ENCODE results near the gene ODC1.
A peak's percentile ranks its signal among the peaks of the same experiment; 100 is the strongest.
"Not testable (repeated sequence)": the region's sequence is repeated elsewhere in the genome, so short reads cannot be mapped to it uniquely, and the experiment has no call there.

The ODC1 gene

GRCh38 chr2:10473121-10473756 lies 25.1 kb upstream of the ODC1 start:
- Histone ChIP-seq H3K9me3 (no peaks in the 10 kb centered on the region), H3K36me3 (replicated peaks) (no peaks in the 10 kb centered on the region), H3K4me1 (no peaks in the 10 kb centered on the region), H3K27me3 (ENCODE audit: low read depth) (no peaks in the 10 kb centered on the region), H3K4me3 (no peak overlapping the region)
- DNase-seq (ENCODE audit: low spot score in 2 of 2) = no peak
- in situ Hi-C loops (cut with MboI; ENCODE audit: low sequenced_read_pairs) = no loop called here

GRCh38 chr2:10471955-10472354 lies 23.8 kb upstream of the ODC1 start:
- no peak overlapping the region for H3K4me3 ChIP-seq
- H3K4me1 ChIP-seq = no peaks in the 10 kb centered on the region
- no peaks in the 10 kb centered on the region for H3K27me3 ChIP-seq (ENCODE audit: low read depth)
- no peaks in the 10 kb centered on the region for H3K9me3 ChIP-seq
- no peak for DNase-seq (ENCODE audit: low spot score in 2 of 2)
- no peaks in the 10 kb centered on the region for H3K36me3 ChIP-seq (replicated peaks)
- in situ Hi-C loops (cut with MboI; ENCODE audit: low sequenced_read_pairs) = no loop called here

GRCh38 chr2:10471046-10471571 lies 23.0 kb upstream of the ODC1 start:
- no peaks in the 10 kb centered on the region for H3K27me3 ChIP-seq (ENCODE audit: low read depth)
- no peak overlapping the region for H3K4me3 ChIP-seq
- no peaks in the 10 kb centered on the region for H3K9me3 ChIP-seq
- in situ Hi-C loops (cut with MboI; ENCODE audit: low sequenced_read_pairs) = no loop called here
- DNase-seq (ENCODE audit: low spot score in 2 of 2) = peak in 1 of 2 experiments; percentile 34
- no peaks in the 10 kb centered on the region for H3K36me3 ChIP-seq (replicated peaks)
- no peaks in the 10 kb centered on the region for H3K4me1 ChIP-seq

GRCh38 chr2:10469955-10470608 lies 22.0 kb upstream of the ODC1 start:
- H3K4me3 ChIP-seq = no peak overlapping the region
- no peak for DNase-seq (ENCODE audit: low spot score in 2 of 2)
- H3K36me3 ChIP-seq (replicated peaks) = no peaks in the 10 kb centered on the region
- in situ Hi-C loops (cut with MboI; ENCODE audit: low sequenced_read_pairs) = no loop called here
- no peaks in the 10 kb centered on the region for H3K9me3 ChIP-seq
- no peaks in the 10 kb centered on the region for H3K27me3 ChIP-seq (ENCODE audit: low read depth)
- no peaks in the 10 kb centered on the region for H3K4me1 ChIP-seq

GRCh38 chr2:10469301-10469700 lies 21.2 kb upstream of the ODC1 start:
- in situ Hi-C loops (cut with MboI; ENCODE audit: low sequenced_read_pairs) = no loop called here

DNA sequence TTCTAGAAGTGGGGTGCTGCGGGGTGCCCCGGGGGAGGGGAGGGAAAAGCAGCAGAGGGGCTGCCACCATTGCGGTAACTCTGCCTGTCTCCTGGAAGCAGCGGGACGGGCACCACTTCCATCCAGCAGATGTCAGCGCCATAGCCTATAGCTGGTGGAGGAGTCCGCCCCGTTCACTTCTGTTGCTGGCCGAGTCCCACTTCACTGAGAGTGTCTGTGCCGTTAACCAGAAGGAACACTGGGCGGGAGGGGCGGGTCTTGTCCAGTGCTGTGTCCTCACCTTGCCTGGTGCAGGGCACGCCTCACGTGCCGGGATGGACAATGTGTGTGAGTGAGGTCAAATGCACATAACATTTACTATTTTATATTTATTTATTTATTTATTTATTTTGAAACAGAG lies 19.3 kb upstream of the ODC1 start:
- no peaks in the 10 kb centered on the region for H3K27me3 ChIP-seq (ENCODE audit: low read depth)
- in situ Hi-C loops (cut with MboI; ENCODE audit: low sequenced_read_pairs) = no loop called here
- no peak for DNase-seq (ENCODE audit: low spot score in 2 of 2)
- no peaks in the 10 kb centered on the region for H3K36me3 ChIP-seq (replicated peaks)
- no peaks in the 10 kb centered on the region for H3K4me1 ChIP-seq
- no peak overlapping the region for H3K4me3 ChIP-seq
- no peaks in the 10 kb centered on the region for H3K9me3 ChIP-seq

More at GRCh38 chr2:10469301-10469700, 21.2 kb upstream of the ODC1 start:
- no peaks in the 10 kb centered on the region for H3K9me3 ChIP-seq
- H3K4me3 ChIP-seq = no peak overlapping the region
- DNase-seq (ENCODE audit: low spot score in 2 of 2) = no peak
- no peaks in the 10 kb centered on the region for H3K27me3 ChIP-seq (ENCODE audit: low read depth)
- no peaks in the 10 kb centered on the region for H3K4me1 ChIP-seq
- no peaks in the 10 kb centered on the region for H3K36me3 ChIP-seq (replicated peaks)

DNA sequence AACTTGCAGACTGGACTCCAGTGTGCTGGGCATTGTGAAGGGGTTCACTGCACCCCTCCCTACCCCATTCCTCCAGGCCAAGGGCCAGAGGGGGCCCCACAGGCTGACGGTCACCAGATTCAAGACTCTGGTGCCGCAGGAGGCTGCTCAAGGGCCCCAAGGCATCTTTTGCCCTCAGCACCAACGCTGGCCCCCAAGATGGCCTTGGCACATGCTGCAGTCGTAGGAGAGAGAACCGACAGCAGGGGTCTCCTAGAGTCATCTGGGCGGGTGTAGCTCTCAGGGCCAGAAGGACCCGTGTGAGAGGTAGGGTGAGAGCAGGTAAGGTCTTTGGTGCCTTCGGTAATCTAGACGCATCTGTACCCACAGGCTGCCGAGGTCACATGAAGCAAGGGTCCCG lies 18.7 kb upstream of the ODC1 start:
- in situ Hi-C loops (cut with MboI; ENCODE audit: low sequenced_read_pairs) = no loop called here
- H3K36me3 ChIP-seq (replicated peaks) = no peaks in the 10 kb centered on the region
- H3K9me3 ChIP-seq = no peaks in the 10 kb centered on the region
- H3K4me1 ChIP-seq = no peaks in the 10 kb centered on the region
- no peak for DNase-seq (ENCODE audit: low spot score in 2 of 2)
- H3K4me3 ChIP-seq = no peak overlapping the region
- no peaks in the 10 kb centered on the region for H3K27me3 ChIP-seq (ENCODE audit: low read depth)

- no peaks in the 10 kb centered on the region for H3K9me3 ChIP-seq
- no peaks in the 10 kb centered on the region for H3K27me3 ChIP-seq (ENCODE audit: low read depth)
- in situ Hi-C loops (cut with MboI; ENCODE audit: low sequenced_read_pairs) = no loop called here
- DNase-seq (ENCODE audit: low spot score in 2 of 2) = no peak
- no peaks in the 10 kb centered on the region for H3K4me1 ChIP-seq
- H3K4me3 ChIP-seq = no peak overlapping the region
- H3K36me3 ChIP-seq (replicated peaks) = no peaks in the 10 kb centered on the region
Measured at GRCh38 chr2:10465910-10466309, 17.8 kb upstream of the ODC1 start.

GRCh38 chr2:10462178-10463083 lies 14.3 kb upstream of the ODC1 start:
- H3K27me3 ChIP-seq (ENCODE audit: low read depth) = no peaks in the 10 kb centered on the region

DNA sequence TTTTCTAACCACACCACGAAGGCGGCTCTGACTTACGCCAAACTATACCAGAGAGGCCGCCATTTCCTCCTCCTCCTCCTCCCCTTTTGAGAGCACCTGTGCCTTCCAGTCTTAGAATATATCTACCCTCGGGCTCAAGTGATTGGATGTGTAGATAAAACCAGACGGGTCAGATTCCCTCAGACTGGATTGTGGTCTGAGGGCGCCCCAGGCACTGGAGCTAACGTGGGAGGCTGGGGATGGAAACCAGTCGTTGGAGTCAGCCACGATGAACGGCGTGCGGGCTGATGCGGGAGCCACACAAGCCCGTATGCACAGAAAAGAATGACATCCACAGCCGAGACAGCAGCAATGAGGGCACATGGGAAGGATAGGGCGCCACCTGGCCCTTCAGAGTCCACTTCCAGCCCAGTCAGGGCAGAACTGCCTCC lies 12.3 kb upstream of the ODC1 start:
- no peak for DNase-seq (ENCODE audit: low spot score in 2 of 2)
- in situ Hi-C loops (cut with MboI; ENCODE audit: low sequenced_read_pairs) = no loop called here
- no peaks in the 10 kb centered on the region for H3K27me3 ChIP-seq (ENCODE audit: low read depth)
- no peaks in the 10 kb centered on the region for H3K36me3 ChIP-seq (replicated peaks)
- no peaks in the 10 kb centered on the region for H3K9me3 ChIP-seq
- H3K4me3 ChIP-seq = no peak overlapping the region
- no peaks in the 10 kb centered on the region for H3K4me1 ChIP-seq

More at GRCh38 chr2:10462178-10463083, 14.3 kb upstream of the ODC1 start:
- H3K36me3 ChIP-seq (replicated peaks) = no peaks in the 10 kb centered on the region
- no peaks in the 10 kb centered on the region for H3K4me1 ChIP-seq
- no peak overlapping the region for H3K4me3 ChIP-seq
- in situ Hi-C loops (cut with MboI; ENCODE audit: low sequenced_read_pairs) = no loop called here
- no peak for DNase-seq (ENCODE audit: low spot score in 2 of 2)
- no peaks in the 10 kb centered on the region for H3K9me3 ChIP-seq

- Histone ChIP-seq H3K27me3 (ENCODE audit: low read depth) (no peaks in the 10 kb centered on the region), H3K36me3 (replicated peaks) (no peaks in the 10 kb centered on the region), H3K4me3 (no peak overlapping the region), H3K9me3 (no peaks in the 10 kb centered on the region), H3K4me1 (no peaks in the 10 kb centered on the region)
- in situ Hi-C loops (cut with MboI; ENCODE audit: low sequenced_read_pairs) = no loop called here
- DNase-seq (ENCODE audit: low spot score in 2 of 2) = no peak
Measured at GRCh38 chr2:10457846-10458598, 9.9 kb upstream of the ODC1 start.

DNA sequence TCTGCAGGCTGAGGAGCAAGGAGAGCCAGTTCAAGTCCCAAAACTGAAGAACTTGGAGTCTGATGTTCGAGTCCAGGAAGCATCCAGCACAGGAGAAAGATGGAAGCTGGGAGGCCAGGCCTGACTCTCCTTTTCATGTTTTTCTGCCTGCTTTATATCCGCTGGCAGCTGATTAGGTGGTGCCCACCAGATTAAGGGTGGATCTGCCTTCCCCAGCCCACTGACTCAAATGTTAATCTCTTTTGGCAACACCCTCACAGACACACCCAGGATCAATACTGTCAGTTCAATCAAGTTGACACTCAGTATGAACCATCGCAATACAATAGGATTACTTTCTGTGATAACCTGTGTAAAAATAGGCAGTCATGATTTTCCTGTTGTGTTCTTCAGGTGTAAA lies 9.1 kb upstream of the ODC1 start:
- in situ Hi-C loops (cut with MboI; ENCODE audit: low sequenced_read_pairs); DNase-seq (ENCODE audit: low spot score in 2 of 2); H3K4me3 ChIP-seq: not testable (repeated sequence)

DNA sequence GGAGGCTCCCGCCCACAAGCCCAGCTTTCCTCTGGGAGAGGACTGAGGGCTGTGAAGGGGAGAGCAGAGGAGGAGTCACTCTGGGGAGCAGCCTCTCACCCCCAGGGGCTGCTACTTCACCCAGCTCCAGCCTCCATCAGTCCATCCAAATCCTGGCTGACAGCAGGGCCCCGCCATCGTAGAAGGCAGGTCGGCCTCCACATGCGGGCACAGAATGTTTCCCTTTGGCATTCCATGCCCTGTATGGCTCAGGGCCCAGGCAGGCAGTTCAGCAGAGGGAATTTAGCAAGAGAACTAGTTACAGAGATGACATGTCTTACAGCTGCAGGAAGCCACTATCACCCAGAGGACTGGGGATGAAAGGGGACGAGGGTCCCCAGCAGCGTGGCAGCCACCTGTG lies 6.4 kb upstream of the ODC1 start:
- Histone ChIP-seq H3K4me1 (no peaks in the 10 kb centered on the region), H3K4me3 (no peak overlapping the region), H3K9me3 (no peaks in the 10 kb centered on the region), H3K36me3 (replicated peaks) (no peaks in the 10 kb centered on the region), H3K27me3 (ENCODE audit: low read depth) (no peaks in the 10 kb centered on the region)
- in situ Hi-C loops (cut with MboI; ENCODE audit: low sequenced_read_pairs) = no loop called here
- DNase-seq (ENCODE audit: low spot score in 2 of 2) = no peak

More for the DNA sequence above, 9.1 kb upstream of the ODC1 start:
- not testable (repeated sequence) for H3K36me3 ChIP-seq (replicated peaks); H3K9me3 ChIP-seq; H3K27me3 ChIP-seq (ENCODE audit: low read depth); H3K4me1 ChIP-seq
